MM.1S (cell line): Measurements from ENCODE around the gene SCT.

Experiments used
- EZH2 ChIP-seq: fragments of 300-600 bp; sonication (generic); optimal IDR thresholded peaks from 2 replicates; pipeline ENCODE3; 2017; ENCODE audit warnings: low read depth, mild to moderate bottlenecking, antibody characterized with exemption, low read length, mixed read lengths
- EZH2phosphoT487 ChIP-seq: fragments of 300-600 bp; sonication (generic); IDR thresholded peaks from 2 replicates; pipeline ENCODE4 v1.6.1; 2018; ENCODE audit warnings: antibody characterized with exemption, low read length
- TF ChIP-seq, protein P1 (sequence below): fragments of 300-600 bp; sonication (generic); IDR thresholded peaks from 2 replicates; pipeline ENCODE4 v1.5.1; 2016; ENCODE audit warnings: antibody characterized with exemption, low read length, mixed read lengths

DNA sequence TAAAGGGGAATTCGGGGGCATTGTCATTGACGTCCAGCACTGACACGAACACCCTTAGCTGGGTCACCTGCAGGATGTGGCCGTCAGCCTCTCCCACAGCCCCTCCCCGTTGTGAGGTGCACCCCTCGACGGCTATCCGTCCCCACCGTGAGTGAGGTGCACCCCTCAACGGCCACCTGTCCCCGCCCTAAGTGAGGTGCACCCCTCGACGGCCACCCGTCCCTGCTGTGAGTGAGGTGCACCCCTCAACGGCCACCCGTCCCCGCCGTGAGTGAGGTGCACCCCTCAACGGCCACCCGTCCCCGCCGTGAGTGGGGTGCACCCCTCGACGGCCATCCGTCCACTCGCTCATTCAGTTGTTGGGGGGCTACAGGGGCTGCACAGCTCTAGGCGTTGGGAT is 5.1 kb downstream of the SCT start:
- TF ChIP-seq, protein P1, sequence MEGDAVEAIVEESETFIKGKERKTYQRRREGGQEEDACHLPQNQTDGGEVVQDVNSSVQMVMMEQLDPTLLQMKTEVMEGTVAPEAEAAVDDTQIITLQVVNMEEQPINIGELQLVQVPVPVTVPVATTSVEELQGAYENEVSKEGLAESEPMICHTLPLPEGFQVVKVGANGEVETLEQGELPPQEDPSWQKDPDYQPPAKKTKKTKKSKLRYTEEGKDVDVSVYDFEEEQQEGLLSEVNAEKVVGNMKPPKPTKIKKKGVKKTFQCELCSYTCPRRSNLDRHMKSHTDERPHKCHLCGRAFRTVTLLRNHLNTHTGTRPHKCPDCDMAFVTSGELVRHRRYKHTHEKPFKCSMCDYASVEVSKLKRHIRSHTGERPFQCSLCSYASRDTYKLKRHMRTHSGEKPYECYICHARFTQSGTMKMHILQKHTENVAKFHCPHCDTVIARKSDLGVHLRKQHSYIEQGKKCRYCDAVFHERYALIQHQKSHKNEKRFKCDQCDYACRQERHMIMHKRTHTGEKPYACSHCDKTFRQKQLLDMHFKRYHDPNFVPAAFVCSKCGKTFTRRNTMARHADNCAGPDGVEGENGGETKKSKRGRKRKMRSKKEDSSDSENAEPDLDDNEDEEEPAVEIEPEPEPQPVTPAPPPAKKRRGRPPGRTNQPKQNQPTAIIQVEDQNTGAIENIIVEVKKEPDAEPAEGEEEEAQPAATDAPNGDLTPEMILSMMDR: no peak
- no peak for TF ChIP-seq EZH2
- TF ChIP-seq EZH2phosphoT487: no peak
